ENCODE measurements around the gene UCHL5.

The UCHL5 gene

GRCh38 chr1:193085263-193085662 is 26.1 kb upstream of the UCHL5 start:
- no peak for DNase-seq (ENCODE audit: low spot score in 2 of 2)
- no peak for ATAC-seq (replicated peaks; ENCODE audit: extremely low read depth, poor library complexity, severe bottlenecking)
- Mint-ChIP-seq H3K27me3 (no peaks in the 10 kb centered on the region), H3K9me3 (no peaks in the 10 kb centered on the region), H3K27ac (ENCODE audit: low read depth) (no peak overlapping the region), H3K4me1 (no peaks in the 10 kb centered on the region), H3K4me3 (no peak overlapping the region), H3K36me3 (ENCODE audit: insufficient read depth) (peaks cover 42% of the 10 kb centered on the region)

- DNase-seq (ENCODE audit: low spot score in 2 of 2) (no peak), ATAC-seq (replicated peaks; ENCODE audit: extremely low read depth, poor library complexity, severe bottlenecking) (no peak)
- Mint-ChIP-seq H3K9me3 (no peaks in the 10 kb centered on the region), H3K4me3 (no peak overlapping the region), H3K27me3 (no peaks in the 10 kb centered on the region), H3K36me3 (ENCODE audit: insufficient read depth) (peaks cover 55% of the 10 kb centered on the region), H3K4me1 (no peaks in the 10 kb centered on the region), H3K27ac (ENCODE audit: low read depth) (no peak overlapping the region)
These were observed 24.4 kb upstream of the UCHL5 start for GRCh38 chr1:193083365-193084088.

GRCh38 chr1:193079187-193079586 is 20.0 kb upstream of the UCHL5 start:
- H3K4me3 Mint-ChIP-seq = no peak overlapping the region
- peaks cover 58% of the 10 kb centered on the region for H3K36me3 Mint-ChIP-seq (ENCODE audit: insufficient read depth)

GRCh38 chr1:193077991-193078390 is 18.8 kb upstream of the UCHL5 start:
- Mint-ChIP-seq H3K36me3 (ENCODE audit: insufficient read depth) (peaks cover 47% of the 10 kb centered on the region), H3K9me3 (no peaks in the 10 kb centered on the region), H3K27ac (ENCODE audit: low read depth) (no peak overlapping the region), H3K27me3 (no peaks in the 10 kb centered on the region), H3K4me1 (peaks cover 6% of the 10 kb centered on the region), H3K4me3 (no peak overlapping the region)
- no peak for DNase-seq (ENCODE audit: low spot score in 2 of 2)
- ATAC-seq (replicated peaks; ENCODE audit: extremely low read depth, poor library complexity, severe bottlenecking) = no peak

More at GRCh38 chr1:193079187-193079586, 20.0 kb upstream of the UCHL5 start:
- Mint-ChIP-seq H3K4me1 (peaks cover 6% of the 10 kb centered on the region), H3K9me3 (no peaks in the 10 kb centered on the region), H3K27me3 (no peaks in the 10 kb centered on the region), H3K27ac (ENCODE audit: low read depth) (no peak overlapping the region)
- ATAC-seq (replicated peaks; ENCODE audit: extremely low read depth, poor library complexity, severe bottlenecking) (no peak), DNase-seq (ENCODE audit: low spot score in 2 of 2) (no peak)

- H3K9me3 Mint-ChIP-seq = no peaks in the 10 kb centered on the region
- H3K4me1 Mint-ChIP-seq = peaks cover 35% of the 10 kb centered on the region
- peak overlapping the region; percentile 44 for H3K4me3 Mint-ChIP-seq
- H3K36me3 Mint-ChIP-seq (ENCODE audit: insufficient read depth) = peaks cover 5% of the 10 kb centered on the region
- ATAC-seq (replicated peaks; ENCODE audit: extremely low read depth, poor library complexity, severe bottlenecking) (peak; percentile 75), DNase-seq (ENCODE audit: low spot score in 2 of 2) (no peak)
- H3K27me3 Mint-ChIP-seq = no peaks in the 10 kb centered on the region
- no peak overlapping the region for H3K27ac Mint-ChIP-seq (ENCODE audit: low read depth)
These were observed 11.8 kb upstream of the UCHL5 start for GRCh38 chr1:193070942-193071341.

- Mint-ChIP-seq H3K9me3 (no peaks in the 10 kb centered on the region), H3K4me1 (peaks cover 36% of the 10 kb centered on the region), H3K27ac (ENCODE audit: low read depth) (peak overlapping the region; percentile 66), H3K4me3 (no peak overlapping the region), H3K36me3 (ENCODE audit: insufficient read depth) (peaks cover 5% of the 10 kb centered on the region), H3K27me3 (no peaks in the 10 kb centered on the region)
- ATAC-seq (replicated peaks; ENCODE audit: extremely low read depth, poor library complexity, severe bottlenecking) (peak; percentile 37), DNase-seq (ENCODE audit: low spot score in 2 of 2) (no peak)
These were observed 11.2 kb upstream of the UCHL5 start for GRCh38 chr1:193070386-193070753.

- DNase-seq (ENCODE audit: low spot score in 2 of 2) (no peak), ATAC-seq (replicated peaks; ENCODE audit: extremely low read depth, poor library complexity, severe bottlenecking) (peak; percentile 15)
- Mint-ChIP-seq H3K36me3 (ENCODE audit: insufficient read depth) (peaks cover 5% of the 10 kb centered on the region), H3K4me1 (peaks cover 40% of the 10 kb centered on the region), H3K9me3 (no peaks in the 10 kb centered on the region), H3K27me3 (no peaks in the 10 kb centered on the region), H3K27ac (ENCODE audit: low read depth) (peak overlapping the region; percentile 66), H3K4me3 (no peak overlapping the region)
These were observed 10.7 kb upstream of the UCHL5 start for GRCh38 chr1:193069748-193070385.

- Mint-ChIP-seq H3K27ac (ENCODE audit: low read depth) (peak overlapping the region; percentile 76), H3K9me3 (no peaks in the 10 kb centered on the region), H3K4me3 (no peak overlapping the region), H3K4me1 (peaks cover 51% of the 10 kb centered on the region), H3K27me3 (no peaks in the 10 kb centered on the region), H3K36me3 (ENCODE audit: insufficient read depth) (peaks cover 8% of the 10 kb centered on the region)
- no peak for ATAC-seq (replicated peaks; ENCODE audit: extremely low read depth, poor library complexity, severe bottlenecking)
- no peak for DNase-seq (ENCODE audit: low spot score in 2 of 2)
These were observed 8.9 kb upstream of the UCHL5 start for GRCh38 chr1:193068013-193068412.

- Mint-ChIP-seq H3K9me3 (no peaks in the 10 kb centered on the region), H3K4me3 (no peak overlapping the region), H3K27ac (ENCODE audit: low read depth) (peak overlapping the region; percentile 76)
These were observed 7.4 kb upstream of the UCHL5 start for GRCh38 chr1:193066606-193067005.

GRCh38 chr1:193065954-193066353 is 6.8 kb upstream of the UCHL5 start:
- Mint-ChIP-seq H3K4me1 (peaks cover 56% of the 10 kb centered on the region), H3K27me3 (no peaks in the 10 kb centered on the region), H3K27ac (ENCODE audit: low read depth) (peak overlapping the region; percentile 76)

More at GRCh38 chr1:193066606-193067005, 7.4 kb upstream of the UCHL5 start:
- peaks cover 3% of the 10 kb centered on the region for H3K36me3 Mint-ChIP-seq (ENCODE audit: insufficient read depth)
- DNase-seq (ENCODE audit: low spot score in 2 of 2) = no peak
- no peaks in the 10 kb centered on the region for H3K27me3 Mint-ChIP-seq
- no peak for ATAC-seq (replicated peaks; ENCODE audit: extremely low read depth, poor library complexity, severe bottlenecking)
- H3K4me1 Mint-ChIP-seq = peaks cover 51% of the 10 kb centered on the region

GRCh38 chr1:193062698-193063463 is 3.7 kb upstream of the UCHL5 start:
- Mint-ChIP-seq H3K27ac (ENCODE audit: low read depth) (no peak overlapping the region), H3K36me3 (ENCODE audit: insufficient read depth) (peaks cover 18% of the 10 kb centered on the region), H3K4me1 (peaks cover 70% of the 10 kb centered on the region), H3K27me3 (no peaks in the 10 kb centered on the region), H3K9me3 (no peaks in the 10 kb centered on the region), H3K4me3 (no peak overlapping the region)
- ATAC-seq (replicated peaks; ENCODE audit: extremely low read depth, poor library complexity, severe bottlenecking) (no peak), DNase-seq (ENCODE audit: low spot score in 2 of 2) (no peak)

More at GRCh38 chr1:193065954-193066353, 6.8 kb upstream of the UCHL5 start:
- ATAC-seq (replicated peaks; ENCODE audit: extremely low read depth, poor library complexity, severe bottlenecking) (no peak), DNase-seq (ENCODE audit: low spot score in 2 of 2) (no peak)
- Mint-ChIP-seq H3K4me3 (no peak overlapping the region), H3K9me3 (no peaks in the 10 kb centered on the region), H3K36me3 (ENCODE audit: insufficient read depth) (peaks cover 3% of the 10 kb centered on the region)

GRCh38 chr1:193060938-193061337 is 1.8 kb upstream of the UCHL5 start:
- Mint-ChIP-seq H3K4me1 (peaks cover 68% of the 10 kb centered on the region), H3K9me3 (no peaks in the 10 kb centered on the region), H3K27ac (ENCODE audit: low read depth) (peak overlapping the region; percentile 95), H3K36me3 (ENCODE audit: insufficient read depth) (peaks cover 18% of the 10 kb centered on the region), H3K27me3 (no peaks in the 10 kb centered on the region), H3K4me3 (peak overlapping the region; percentile 91)
- ATAC-seq (replicated peaks; ENCODE audit: extremely low read depth, poor library complexity, severe bottlenecking) = no peak
- DNase-seq (ENCODE audit: low spot score in 2 of 2) = no peak

All from central memory CD8-positive, alpha-beta T cell (primary cell).